ENCODE results near the gene KRT84. TPM values are rescaled to one million over a fixed set of nuclear protein-coding genes. Genes with fewer than 3 reads are reported as not detected.

The KRT84 gene
- total and polyA plus RNA-seq, 7 donors = not detected

DNA sequence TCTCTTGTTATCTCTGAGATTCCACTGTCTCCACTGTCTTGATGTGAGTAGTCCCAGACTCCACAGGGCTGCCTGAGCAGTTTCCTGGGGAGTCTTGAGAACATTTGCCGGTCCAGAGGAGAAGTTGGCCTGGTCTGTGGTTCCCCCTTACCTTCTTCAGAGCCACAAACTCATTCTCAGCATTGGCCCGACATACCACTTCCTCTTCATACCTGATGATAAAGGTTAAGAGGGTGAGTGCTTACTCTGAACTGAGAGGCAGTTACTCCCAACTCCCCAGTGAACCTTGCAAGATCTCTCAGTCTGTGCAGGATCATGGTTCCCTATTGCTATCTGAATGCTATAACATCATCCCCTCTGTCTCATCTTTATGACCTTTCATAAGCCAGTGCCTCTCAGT, 2.6 kb downstream of the KRT84 start:
- H3K4me3 ChIP-seq = no peak overlapping the region
- H3K27me3 ChIP-seq = no peaks in the 10 kb centered on the region
- no peaks in the 10 kb centered on the region for H3K9me3 ChIP-seq
- H3K4me1 ChIP-seq = peaks cover 0 to 4% (median 0%) of the 10 kb centered on the region in 4 donors
- no peak for DNase-seq
- no peaks in the 10 kb centered on the region for H3K36me3 ChIP-seq
- WGBS, 2 donors = 51 to 82% methylated on average over 2 of the region's 2 CpGs
- no peak for TF ChIP-seq EP300 (IDR thresholded peaks at IDR 0.05)
- TF ChIP-seq, protein P1, sequence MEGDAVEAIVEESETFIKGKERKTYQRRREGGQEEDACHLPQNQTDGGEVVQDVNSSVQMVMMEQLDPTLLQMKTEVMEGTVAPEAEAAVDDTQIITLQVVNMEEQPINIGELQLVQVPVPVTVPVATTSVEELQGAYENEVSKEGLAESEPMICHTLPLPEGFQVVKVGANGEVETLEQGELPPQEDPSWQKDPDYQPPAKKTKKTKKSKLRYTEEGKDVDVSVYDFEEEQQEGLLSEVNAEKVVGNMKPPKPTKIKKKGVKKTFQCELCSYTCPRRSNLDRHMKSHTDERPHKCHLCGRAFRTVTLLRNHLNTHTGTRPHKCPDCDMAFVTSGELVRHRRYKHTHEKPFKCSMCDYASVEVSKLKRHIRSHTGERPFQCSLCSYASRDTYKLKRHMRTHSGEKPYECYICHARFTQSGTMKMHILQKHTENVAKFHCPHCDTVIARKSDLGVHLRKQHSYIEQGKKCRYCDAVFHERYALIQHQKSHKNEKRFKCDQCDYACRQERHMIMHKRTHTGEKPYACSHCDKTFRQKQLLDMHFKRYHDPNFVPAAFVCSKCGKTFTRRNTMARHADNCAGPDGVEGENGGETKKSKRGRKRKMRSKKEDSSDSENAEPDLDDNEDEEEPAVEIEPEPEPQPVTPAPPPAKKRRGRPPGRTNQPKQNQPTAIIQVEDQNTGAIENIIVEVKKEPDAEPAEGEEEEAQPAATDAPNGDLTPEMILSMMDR (IDR thresholded peaks at IDR 0.05) = no peak
- TF ChIP-seq POLR2AphosphoS5 (IDR thresholded peaks at IDR 0.05) = no peak
- TF ChIP-seq POLR2A (IDR thresholded peaks at IDR 0.05) = no peak
- intact Hi-C loops (cut with DNase I) = no loop called here
- H3K27ac ChIP-seq = no peak overlapping the region

DNA sequence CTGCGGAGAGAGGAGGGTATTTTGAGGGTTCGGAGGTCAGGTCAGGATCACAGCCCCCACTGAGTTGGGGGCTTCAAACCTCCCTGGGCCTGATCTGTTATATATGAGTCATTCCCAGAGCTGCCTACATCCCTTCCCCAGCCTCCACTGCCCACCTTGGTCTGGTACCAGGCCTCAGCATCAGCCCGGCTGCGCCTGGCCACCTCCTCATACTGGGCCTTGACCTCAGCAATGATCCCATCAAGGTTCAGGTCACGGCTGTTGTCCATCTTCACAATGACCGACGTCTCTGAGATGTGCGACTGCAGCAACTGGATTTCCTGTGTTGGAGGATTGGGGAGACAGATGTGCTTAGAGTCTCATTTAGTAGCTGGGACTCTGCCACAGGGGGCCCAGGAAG, 4.2 kb downstream of the KRT84 start:
- TF ChIP-seq, protein P1 (IDR thresholded peaks at IDR 0.05) = no peak
- TF ChIP-seq POLR2A (IDR thresholded peaks at IDR 0.05) (no peak), EP300 (IDR thresholded peaks at IDR 0.05) (no peak), POLR2AphosphoS5 (IDR thresholded peaks at IDR 0.05) (no peak)
- WGBS, 2 donors = 92 to 95% methylated on average over 8 of the region's 8 CpGs
- Histone ChIP-seq H3K4me1 (peaks cover 0 to 4% (median 0%) of the 10 kb centered on the region in 4 donors), H3K27ac (no peak overlapping the region), H3K36me3 (no peaks in the 10 kb centered on the region), H3K9me3 (no peaks in the 10 kb centered on the region), H3K4me3 (no peak overlapping the region), H3K27me3 (no peaks in the 10 kb centered on the region)
- intact Hi-C loops (cut with DNase I) = no loop called here
- DNase-seq = no peak

- Histone ChIP-seq H3K4me1 (no peaks in the 10 kb centered on the region), H3K27me3 (no peaks in the 10 kb centered on the region), H3K27ac (no peak overlapping the region), H3K4me3 (no peak overlapping the region), H3K9me3 (no peaks in the 10 kb centered on the region), H3K36me3 (no peaks in the 10 kb centered on the region)
- 42 to 62% methylated on average over 15 of the region's 15 CpGs for WGBS, 2 donors
- TF ChIP-seq, protein P1 (IDR thresholded peaks at IDR 0.05) = no peak
- no peak for TF ChIP-seq POLR2A (IDR thresholded peaks at IDR 0.05)
- intact Hi-C loops (cut with DNase I) = no loop called here
- no peak for DNase-seq
Observed at GRCh38 chr12:52380271-52380694, 5.2 kb downstream of the KRT84 start.

DNA sequence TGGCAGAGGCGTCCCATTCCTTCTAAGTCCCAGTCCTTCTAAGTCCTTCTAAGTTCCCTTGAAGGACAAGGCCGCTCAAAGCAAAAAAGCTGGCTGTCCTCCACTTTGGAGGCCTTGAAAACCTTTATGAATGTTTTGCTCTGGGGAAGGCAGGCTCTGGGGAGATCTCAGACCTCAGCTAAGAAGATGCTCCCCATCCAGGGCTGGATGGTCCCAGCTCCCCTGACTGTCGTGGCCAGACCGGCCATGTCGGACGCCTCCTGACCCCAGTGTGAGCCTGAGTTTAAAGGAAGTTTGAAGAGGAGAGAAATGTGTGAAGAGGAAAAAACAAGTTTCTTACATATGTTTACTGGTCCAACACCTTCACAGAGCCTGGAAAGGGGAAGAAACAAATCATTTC, 5.9 kb downstream of the KRT84 start:
- no peak overlapping the region for H3K27ac ChIP-seq
- H3K4me1 ChIP-seq = no peaks in the 10 kb centered on the region
- no peaks in the 10 kb centered on the region for H3K27me3 ChIP-seq
- H3K9me3 ChIP-seq = no peaks in the 10 kb centered on the region
- H3K4me3 ChIP-seq = no peak overlapping the region
- no peak for DNase-seq
- TF ChIP-seq POLR2AphosphoS5 (IDR thresholded peaks at IDR 0.05) (no peak), POLR2A (IDR thresholded peaks at IDR 0.05) (no peak), EP300 (IDR thresholded peaks at IDR 0.05) (no peak)
- TF ChIP-seq, protein P1 (IDR thresholded peaks at IDR 0.05) = no peak
- H3K36me3 ChIP-seq = no peaks in the 10 kb centered on the region
- intact Hi-C loops (cut with DNase I) = loop anchor here (10.0 kb wide), 1 partner anchor 605 kb away; no protein-coding TSS in a partner anchor
- 83 to 96% methylated on average over 6 of the region's 6 CpGs for WGBS, 2 donors

- Histone ChIP-seq H3K27me3 (no peaks in the 10 kb centered on the region), H3K36me3 (no peaks in the 10 kb centered on the region), H3K4me3 (no peak overlapping the region), H3K4me1 (no peaks in the 10 kb centered on the region), H3K27ac (no peak overlapping the region), H3K9me3 (no peaks in the 10 kb centered on the region)
- WGBS, 2 donors = 82 to 83% methylated on average over 19 of the region's 19 CpGs
- no peak for TF ChIP-seq EP300 (IDR thresholded peaks at IDR 0.05)
- TF ChIP-seq POLR2A (IDR thresholded peaks at IDR 0.05) = no peak
- TF ChIP-seq, protein P1 (IDR thresholded peaks at IDR 0.05) = no peak
- no peak for TF ChIP-seq POLR2AphosphoS5 (IDR thresholded peaks at IDR 0.05)
- peak; percentile 58 for DNase-seq
- intact Hi-C loops (cut with DNase I) = loop anchor here (10.0 kb wide), 1 partner anchor 607 kb away; no protein-coding TSS in a partner anchor
Observed at GRCh38 chr12:52378091-52378490, 7.4 kb downstream of the KRT84 start.

All from sigmoid colon (tissue), 7 donors.